GM18868 (cell line): ENCODE results near the gene ATP2B3.

Experiments
- ATAC-seq: cut with Tn5 transposase; IDR thresholded peaks from one replicate; pipeline ENCODE4 v1.9.1; 2021; ENCODE audit warnings: mild to moderate bottlenecking, moderate library complexity; ENCODE audit not compliant: unreplicated experiment

ATP2B3 gene

DNA sequence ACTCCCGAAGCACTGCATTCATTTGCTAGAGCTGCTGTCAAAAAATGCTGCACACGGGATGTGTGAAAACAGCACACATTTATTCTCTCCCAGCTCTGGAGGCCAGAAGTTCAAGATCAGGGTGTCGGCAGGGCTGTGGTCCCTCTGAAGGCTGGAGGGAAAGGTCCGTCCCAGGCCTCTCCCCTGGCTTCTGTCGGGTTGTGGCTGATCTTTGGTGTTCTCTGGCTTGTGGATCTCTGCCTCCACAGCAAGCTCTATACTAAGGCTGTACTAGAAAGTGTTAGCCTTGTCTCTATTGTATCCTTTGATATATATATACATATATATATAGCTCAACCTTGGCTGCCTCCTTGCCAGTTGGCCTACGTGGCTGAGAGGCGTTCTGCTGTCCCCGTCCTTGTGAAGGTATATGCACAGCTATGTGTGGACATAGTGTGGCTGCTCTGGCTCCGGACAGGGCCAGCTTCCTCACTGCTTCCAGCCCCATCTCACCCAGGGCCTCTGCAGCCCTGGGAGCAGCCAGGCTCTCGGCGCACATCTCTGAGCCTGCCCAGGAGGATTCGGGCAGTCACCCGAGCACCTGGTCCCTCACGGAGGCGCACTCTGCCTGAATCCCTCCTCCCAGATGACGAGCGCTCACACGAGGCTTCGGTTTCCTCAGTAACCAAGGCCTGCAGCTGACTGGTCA lies 114.6 kb downstream of the ATP2B3 start:
- ATAC-seq: no peak
